Measurements from ENCODE around the gene FOXG1.

- TF ChIP-seq CTCF (IDR thresholded peaks at IDR 0.05; ENCODE audit: borderline replicate concordance, extremely low read depth, low read length, poor library complexity, severe bottlenecking) = no peak
- no peak for TF ChIP-seq EZH2 (IDR thresholded peaks at IDR 0.05; ENCODE audit: borderline replicate concordance, low read depth, low read length, severe bottlenecking)
Measured at GRCh38 chr14:28762955-28763326, 3.6 kb upstream of the FOXG1 start.
